HepG2 (cell line): ENCODE results near the gene RBM12. TPM values are rescaled to one million over a fixed set of nuclear protein-coding genes. Genes with fewer than 3 reads are reported as not detected.

ENCODE experiments used
- CENPX ChIP-seq: sonication (generic); formaldehyde crosslinking; IDR thresholded peaks from 2 replicates; pipeline ENCODE4 v1.9.0; 2021; ENCODE audit warnings: mild to moderate bottlenecking, missing genetic modification reagents, moderate library complexity
- DPF2 ChIP-seq: sonication (generic); formaldehyde crosslinking; IDR thresholded peaks from 2 replicates; pipeline ENCODE4 v1.4.0; 2020; ENCODE audit warnings: mild to moderate bottlenecking, low read depth, missing genetic modification reagents, borderline replicate concordance
- HOXD1 ChIP-seq: sonication (generic); formaldehyde crosslinking; IDR thresholded peaks from 2 replicates; pipeline ENCODE4 v1.5.0; 2020; ENCODE audit warnings: missing genetic modification reagents
- KDM1A ChIP-seq: IDR thresholded peaks from 2 replicates; pipeline ENCODE4 v1.6.1; 2016; ENCODE audit warnings: missing compliant biosample characterization
- MTF2 ChIP-seq: sonication (generic); formaldehyde crosslinking; IDR thresholded peaks from 2 replicates; pipeline ENCODE4 v1.5.0; 2020; ENCODE audit warnings: missing genetic modification reagents, borderline replicate concordance
- NCOA2 ChIP-seq: sonication (generic); formaldehyde crosslinking; IDR thresholded peaks from 2 replicates; pipeline ENCODE4 v1.8.0; 2022; ENCODE audit warnings: inconsistent platforms
- NR3C1 ChIP-seq: sonication (generic); formaldehyde crosslinking; IDR thresholded peaks from 2 replicates; pipeline ENCODE4 v1.4.0; 2020; ENCODE audit warnings: missing genetic modification reagents
- SMYD3 ChIP-seq: sonication (generic); formaldehyde crosslinking; IDR thresholded peaks from 2 replicates; pipeline ENCODE4 v1.8.1; 2023; ENCODE audit warnings: mild to moderate bottlenecking, missing genetic modification reagents
- TOPORS ChIP-seq: sonication (generic); formaldehyde crosslinking; IDR thresholded peaks from 2 replicates; pipeline ENCODE4 v1.8.0; 2023; ENCODE audit warnings: mild to moderate bottlenecking, missing genetic modification reagents
- ZNF549 ChIP-seq: sonication (generic); formaldehyde crosslinking; IDR thresholded peaks from 2 replicates; pipeline ENCODE4 v1.5.0; 2020; ENCODE audit warnings: missing genetic modification reagents
- ZNF891 ChIP-seq: sonication (generic); formaldehyde crosslinking; IDR thresholded peaks from 2 replicates; pipeline ENCODE4 v1.5.0; 2020; ENCODE audit warnings: mild to moderate bottlenecking, missing genetic modification reagents
- polyA plus RNA-seq, 8 experiments: library from polyadenylated mRNA; depleted of rRNA in 3 of 8; stranded (reverse) in 7 of 8; unstranded in 1 of 8; fragments of >200 nt; fragmentation: Illumina TruSeq in 4 of 8; extraction: Trizol in 4 of 8; gene quantifications; 2 replicates each; pipeline versions ENCODE4 v1.2.1 to v1.2.3, GENCODE V29; 2011 to 2016; ENCODE audit warnings: low read depth in 4 of 8, missing spikeins in 1 of 8, mixed read lengths in 1 of 8; ENCODE audit not compliant: insufficient read depth in 1 of 8
- total RNA-seq, 5 experiments: library from RNA; depleted of rRNA; stranded (reverse); fragments of >200 nt; fragmentation: Illumina TruSeq; extraction: Trizol; gene quantifications; 2 replicates each; pipeline ENCODE4 v1.2.3, GENCODE V29; 2016; ENCODE audit warnings: low read depth in 1 of 5
- TF ChIP-seq, protein P1 (sequence below): IDR thresholded peaks from 2 replicates; pipeline ENCODE4 v1.4.0; 2020; ENCODE audit warnings: mild to moderate bottlenecking, missing genetic modification reagents
- TF ChIP-seq, protein P2 (sequence below): sonication (generic); formaldehyde crosslinking; IDR thresholded peaks from 2 replicates; pipeline ENCODE4 v1.4.0; 2020; ENCODE audit warnings: missing genetic modification reagents, borderline replicate concordance
- TF ChIP-seq, protein P3 (sequence below): sonication (generic); formaldehyde crosslinking; IDR thresholded peaks from 2 replicates; pipeline ENCODE4 v1.5.1; 2020; ENCODE audit warnings: mild to moderate bottlenecking, moderate library complexity, missing genetic modification reagents
- TF ChIP-seq, protein P4 (sequence below): sonication (generic); formaldehyde crosslinking; IDR thresholded peaks from 2 replicates; pipeline ENCODE4 v1.8.0; 2023; ENCODE audit warnings: mild to moderate bottlenecking, missing genetic modification reagents
- TF ChIP-seq, protein P5 (sequence below): IDR thresholded peaks from 2 replicates; pipeline ENCODE4 v1.6.1; 2016; ENCODE audit warnings: mild to moderate bottlenecking

The RBM12 gene
- total and polyA plus RNA-seq, 2 of the 13 experiments (the other 11 are each of a cell fraction or from before 2014, with no cell fraction given), result 97.9 to 104 TPM

DNA sequence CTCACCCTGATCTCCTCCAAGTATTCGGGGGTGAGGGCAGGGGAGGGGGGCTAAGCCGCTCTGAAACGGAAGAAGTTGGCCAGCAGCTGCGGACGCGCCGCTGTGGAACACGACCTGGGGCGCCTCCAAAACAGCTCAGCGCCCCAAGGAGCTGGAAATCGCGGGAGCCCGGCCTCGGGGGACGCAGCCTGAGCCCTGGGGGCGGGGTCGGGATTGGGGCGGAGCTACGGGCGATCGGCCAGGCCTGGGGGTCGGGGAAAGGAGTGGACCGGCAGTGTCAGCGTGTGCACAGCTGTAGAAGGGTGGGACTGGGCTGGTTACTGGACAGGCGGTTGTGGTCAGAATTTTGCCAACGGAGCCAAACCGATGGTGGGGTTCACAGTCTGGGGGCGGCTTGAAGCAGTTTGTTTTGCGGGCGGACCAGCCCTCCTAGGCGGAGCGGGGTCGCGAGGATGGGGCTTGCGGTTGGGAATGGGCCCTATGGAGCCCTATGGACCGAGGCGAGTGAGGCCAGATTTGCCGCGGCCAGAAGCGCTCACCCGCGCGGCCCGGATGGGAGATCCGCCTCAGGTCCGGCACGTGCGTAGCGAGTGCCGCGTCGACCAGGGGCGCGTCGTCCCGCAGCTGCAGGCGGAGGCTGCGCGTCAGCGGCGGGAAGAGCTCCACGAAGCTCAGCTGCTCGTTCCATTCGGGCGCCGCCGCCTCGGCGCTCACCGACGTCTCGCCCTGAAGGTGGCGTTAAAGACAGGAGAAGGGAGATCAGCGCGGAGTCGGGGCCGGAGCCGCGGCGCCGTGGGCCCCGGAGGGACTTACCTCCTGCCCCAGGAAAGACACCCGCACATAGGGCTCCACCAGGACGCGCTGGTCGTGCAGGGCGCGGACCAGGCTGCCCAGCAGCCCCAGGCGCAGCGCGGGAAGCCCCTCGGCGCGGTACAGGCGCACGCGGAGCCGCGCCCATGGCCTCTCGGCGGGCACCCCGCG lies 63.4 kb downstream of the RBM12 start (continued):
- TF ChIP-seq, protein P1, sequence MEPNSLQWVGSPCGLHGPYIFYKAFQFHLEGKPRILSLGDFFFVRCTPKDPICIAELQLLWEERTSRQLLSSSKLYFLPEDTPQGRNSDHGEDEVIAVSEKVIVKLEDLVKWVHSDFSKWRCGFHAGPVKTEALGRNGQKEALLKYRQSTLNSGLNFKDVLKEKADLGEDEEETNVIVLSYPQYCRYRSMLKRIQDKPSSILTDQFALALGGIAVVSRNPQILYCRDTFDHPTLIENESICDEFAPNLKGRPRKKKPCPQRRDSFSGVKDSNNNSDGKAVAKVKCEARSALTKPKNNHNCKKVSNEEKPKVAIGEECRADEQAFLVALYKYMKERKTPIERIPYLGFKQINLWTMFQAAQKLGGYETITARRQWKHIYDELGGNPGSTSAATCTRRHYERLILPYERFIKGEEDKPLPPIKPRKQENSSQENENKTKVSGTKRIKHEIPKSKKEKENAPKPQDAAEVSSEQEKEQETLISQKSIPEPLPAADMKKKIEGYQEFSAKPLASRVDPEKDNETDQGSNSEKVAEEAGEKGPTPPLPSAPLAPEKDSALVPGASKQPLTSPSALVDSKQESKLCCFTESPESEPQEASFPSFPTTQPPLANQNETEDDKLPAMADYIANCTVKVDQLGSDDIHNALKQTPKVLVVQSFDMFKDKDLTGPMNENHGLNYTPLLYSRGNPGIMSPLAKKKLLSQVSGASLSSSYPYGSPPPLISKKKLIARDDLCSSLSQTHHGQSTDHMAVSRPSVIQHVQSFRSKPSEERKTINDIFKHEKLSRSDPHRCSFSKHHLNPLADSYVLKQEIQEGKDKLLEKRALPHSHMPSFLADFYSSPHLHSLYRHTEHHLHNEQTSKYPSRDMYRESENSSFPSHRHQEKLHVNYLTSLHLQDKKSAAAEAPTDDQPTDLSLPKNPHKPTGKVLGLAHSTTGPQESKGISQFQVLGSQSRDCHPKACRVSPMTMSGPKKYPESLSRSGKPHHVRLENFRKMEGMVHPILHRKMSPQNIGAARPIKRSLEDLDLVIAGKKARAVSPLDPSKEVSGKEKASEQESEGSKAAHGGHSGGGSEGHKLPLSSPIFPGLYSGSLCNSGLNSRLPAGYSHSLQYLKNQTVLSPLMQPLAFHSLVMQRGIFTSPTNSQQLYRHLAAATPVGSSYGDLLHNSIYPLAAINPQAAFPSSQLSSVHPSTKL (CRISPR knock-in tag), result no peak
- TF ChIP-seq, protein P2, sequence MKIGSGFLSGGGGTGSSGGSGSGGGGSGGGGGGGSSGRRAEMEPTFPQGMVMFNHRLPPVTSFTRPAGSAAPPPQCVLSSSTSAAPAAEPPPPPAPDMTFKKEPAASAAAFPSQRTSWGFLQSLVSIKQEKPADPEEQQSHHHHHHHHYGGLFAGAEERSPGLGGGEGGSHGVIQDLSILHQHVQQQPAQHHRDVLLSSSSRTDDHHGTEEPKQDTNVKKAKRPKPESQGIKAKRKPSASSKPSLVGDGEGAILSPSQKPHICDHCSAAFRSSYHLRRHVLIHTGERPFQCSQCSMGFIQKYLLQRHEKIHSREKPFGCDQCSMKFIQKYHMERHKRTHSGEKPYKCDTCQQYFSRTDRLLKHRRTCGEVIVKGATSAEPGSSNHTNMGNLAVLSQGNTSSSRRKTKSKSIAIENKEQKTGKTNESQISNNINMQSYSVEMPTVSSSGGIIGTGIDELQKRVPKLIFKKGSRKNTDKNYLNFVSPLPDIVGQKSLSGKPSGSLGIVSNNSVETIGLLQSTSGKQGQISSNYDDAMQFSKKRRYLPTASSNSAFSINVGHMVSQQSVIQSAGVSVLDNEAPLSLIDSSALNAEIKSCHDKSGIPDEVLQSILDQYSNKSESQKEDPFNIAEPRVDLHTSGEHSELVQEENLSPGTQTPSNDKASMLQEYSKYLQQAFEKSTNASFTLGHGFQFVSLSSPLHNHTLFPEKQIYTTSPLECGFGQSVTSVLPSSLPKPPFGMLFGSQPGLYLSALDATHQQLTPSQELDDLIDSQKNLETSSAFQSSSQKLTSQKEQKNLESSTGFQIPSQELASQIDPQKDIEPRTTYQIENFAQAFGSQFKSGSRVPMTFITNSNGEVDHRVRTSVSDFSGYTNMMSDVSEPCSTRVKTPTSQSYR (CRISPR knock-in tag), result no peak
- TF ChIP-seq, protein P3, sequence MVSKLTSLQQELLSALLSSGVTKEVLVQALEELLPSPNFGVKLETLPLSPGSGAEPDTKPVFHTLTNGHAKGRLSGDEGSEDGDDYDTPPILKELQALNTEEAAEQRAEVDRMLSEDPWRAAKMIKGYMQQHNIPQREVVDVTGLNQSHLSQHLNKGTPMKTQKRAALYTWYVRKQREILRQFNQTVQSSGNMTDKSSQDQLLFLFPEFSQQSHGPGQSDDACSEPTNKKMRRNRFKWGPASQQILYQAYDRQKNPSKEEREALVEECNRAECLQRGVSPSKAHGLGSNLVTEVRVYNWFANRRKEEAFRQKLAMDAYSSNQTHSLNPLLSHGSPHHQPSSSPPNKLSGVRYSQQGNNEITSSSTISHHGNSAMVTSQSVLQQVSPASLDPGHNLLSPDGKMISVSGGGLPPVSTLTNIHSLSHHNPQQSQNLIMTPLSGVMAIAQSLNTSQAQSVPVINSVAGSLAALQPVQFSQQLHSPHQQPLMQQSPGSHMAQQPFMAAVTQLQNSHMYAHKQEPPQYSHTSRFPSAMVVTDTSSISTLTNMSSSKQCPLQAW, result no peak
- TF ChIP-seq TOPORS (CRISPR knock-in tag) (no peak), HOXD1 (CRISPR knock-in tag) (no peak; the same call in 1 of the 2 replicates), ZNF549 (CRISPR knock-in tag) (no peak), SMYD3 (CRISPR knock-in tag) (no peak), NCOA2 (CRISPR knock-in tag) (no peak), NR3C1 (CRISPR knock-in tag) (no peak), CENPX (no peak), ZNF891 (CRISPR knock-in tag) (no peak), KDM1A (CRISPR knock-in tag) (no peak), DPF2 (no peak), MTF2 (CRISPR knock-in tag) (no peak)
- TF ChIP-seq, protein P4, sequence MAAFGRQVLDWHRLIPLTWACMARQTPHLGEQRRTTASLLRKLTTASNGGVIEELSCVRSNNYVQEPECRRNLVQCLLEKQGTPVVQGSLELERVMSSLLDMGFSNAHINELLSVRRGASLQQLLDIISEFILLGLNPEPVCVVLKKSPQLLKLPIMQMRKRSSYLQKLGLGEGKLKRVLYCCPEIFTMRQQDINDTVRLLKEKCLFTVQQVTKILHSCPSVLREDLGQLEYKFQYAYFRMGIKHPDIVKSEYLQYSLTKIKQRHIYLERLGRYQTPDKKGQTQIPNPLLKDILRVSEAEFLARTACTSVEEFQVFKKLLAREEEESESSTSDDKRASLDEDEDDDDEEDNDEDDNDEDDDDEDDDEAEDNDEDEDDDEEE (CRISPR knock-in tag), result no peak
- TF ChIP-seq, protein P5, sequence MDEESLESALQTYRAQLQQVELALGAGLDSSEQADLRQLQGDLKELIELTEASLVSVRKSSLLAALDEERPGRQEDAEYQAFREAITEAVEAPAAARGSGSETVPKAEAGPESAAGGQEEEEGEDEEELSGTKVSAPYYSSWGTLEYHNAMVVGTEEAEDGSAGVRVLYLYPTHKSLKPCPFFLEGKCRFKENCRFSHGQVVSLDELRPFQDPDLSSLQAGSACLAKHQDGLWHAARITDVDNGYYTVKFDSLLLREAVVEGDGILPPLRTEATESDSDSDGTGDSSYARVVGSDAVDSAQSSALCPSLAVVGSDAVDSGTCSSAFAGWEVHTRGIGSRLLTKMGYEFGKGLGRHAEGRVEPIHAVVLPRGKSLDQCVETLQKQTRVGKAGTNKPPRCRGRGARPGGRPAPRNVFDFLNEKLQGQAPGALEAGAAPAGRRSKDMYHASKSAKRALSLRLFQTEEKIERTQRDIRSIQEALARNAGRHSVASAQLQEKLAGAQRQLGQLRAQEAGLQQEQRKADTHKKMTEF (CRISPR knock-in tag), result no peak; the same call in 1 of the 2 replicates
